Amniotic stem cell (primary cell): ENCODE results near the gene KHSRP.
"Not testable (repeated sequence)": the region's sequence is repeated elsewhere in the genome, so short reads cannot be mapped to it uniquely, and the experiment has no call there.

Experiments
- DNase-seq: peaks from one replicate; lab custom pipeline; 2025; lab: John Stamatoyannopoulos, UW

KHSRP gene

GRCh38 chr19:6450166-6450565 is 25.6 kb upstream of the KHSRP start:
- no peak for DNase-seq

GRCh38 chr19:6448045-6448444 is 23.4 kb upstream of the KHSRP start:
- DNase-seq = no peak

- DNase-seq = no peak
Observed at GRCh38 chr19:6446452-6446851, 21.8 kb upstream of the KHSRP start.

GRCh38 chr19:6443986-6444385 is 19.4 kb upstream of the KHSRP start:
- no peak for DNase-seq

GRCh38 chr19:6442087-6442688 is 17.6 kb upstream of the KHSRP start:
- DNase-seq = no peak

- no peak for DNase-seq
Observed at GRCh38 chr19:6440905-6441304, 16.3 kb upstream of the KHSRP start.

GRCh38 chr19:6439743-6440142 is 15.1 kb upstream of the KHSRP start:
- DNase-seq = no peak

- DNase-seq = no peak
Observed at GRCh38 chr19:6433663-6434062, 9.1 kb upstream of the KHSRP start, which contains the start of gene SLC25A41. Gene SLC25A41, minus strand, starts transcription at chr19:6433763. Its CDS starts 70 bp downstream, at chr19:6433693.

- DNase-seq = no peak
Observed at GRCh38 chr19:6433165-6433564, 8.6 kb upstream of the KHSRP start.

GRCh38 chr19:6431891-6432290 is 7.3 kb upstream of the KHSRP start:
- no peak for DNase-seq

GRCh38 chr19:6429419-6430221 is 5.0 kb upstream of the KHSRP start:
- no peak for DNase-seq

GRCh38 chr19:6428692-6429418 is 4.2 kb upstream of the KHSRP start:
- DNase-seq = not testable (repeated sequence)

GRCh38 chr19:6427131-6427530 is 2.5 kb upstream of the KHSRP start:
- no peak for DNase-seq

GRCh38 chr19:6425732-6426620 is 1.4 kb upstream of the KHSRP start:
- DNase-seq = no peak

- peak; percentile 100 for DNase-seq
Observed at GRCh38 chr19:6424939-6425731, 524 bp upstream of the KHSRP start.

- DNase-seq = no peak
Observed at GRCh38 chr19:6423499-6424194, 964 bp downstream of the KHSRP start.

GRCh38 chr19:6421075-6422014 is 3.3 kb downstream of the KHSRP start:
- no peak for DNase-seq

- DNase-seq = no peak
Observed at GRCh38 chr19:6418562-6418932, 6.1 kb downstream of the KHSRP start.
